DOHH2 (cell line): ENCODE data around the gene KCNK1.

Experiments used
- H3F3A ChIP-seq: fragments of 200-600 bp; sonication (generic), shearing (Covaris generic); 2 replicates; pipeline ENCODE4 v1.6.0; 2016; ENCODE audit warnings: antibody characterized with exemption, mild to moderate bottlenecking; ENCODE audit not compliant: control insufficient read depth, insufficient read depth
- H3K27ac ChIP-seq: fragments of 200-600 bp; sonication (generic); 2 replicates; pipeline ENCODE4 v1.5.1; 2014; ENCODE audit warnings: low read depth, mild to moderate bottlenecking, low read length, moderate library complexity
- H3K27me3 ChIP-seq: fragments of 200-600 bp; sonication (generic); 2 replicates; pipeline ENCODE4 v1.6.1; 2014; ENCODE audit warnings: mild to moderate bottlenecking, low read length, mixed read lengths; ENCODE audit not compliant: control insufficient read depth
- H3K36me3 ChIP-seq: fragments of 200-600 bp; sonication (generic); 2 replicates; pipeline ENCODE4 v1.6.1; 2014; ENCODE audit warnings: mild to moderate bottlenecking, low read length, moderate library complexity, mixed read lengths; ENCODE audit not compliant: control insufficient read depth
- H3K4me1 ChIP-seq: fragments of 200-600 bp; sonication (generic); 2 replicates; pipeline ENCODE4 v1.6.1; 2014; ENCODE audit warnings: mild to moderate bottlenecking, low read length, mixed read lengths; ENCODE audit not compliant: control insufficient read depth
- H3K4me2 ChIP-seq: fragments of 200-600 bp; sonication (generic); 2 replicates; pipeline ENCODE4 v1.6.0; 2014; ENCODE audit warnings: mild to moderate bottlenecking, low read length, moderate library complexity
- H3K4me3 ChIP-seq: fragments of 200-600 bp; sonication (generic); 2 replicates; pipeline ENCODE4 v1.5.1; 2014; ENCODE audit warnings: mild to moderate bottlenecking, low read length, mixed read lengths
- H3K79me2 ChIP-seq: fragments of 200-600 bp; sonication (generic); 2 replicates; pipeline ENCODE4 v1.6.1; 2014; ENCODE audit warnings: mild to moderate bottlenecking, low read length, mixed read lengths; ENCODE audit not compliant: control insufficient read depth
- H3K9me2 ChIP-seq: fragments of 200-600 bp; sonication (generic); replicated peaks from 2 replicates; pipeline ENCODE4 v1.6.1; 2014; ENCODE audit warnings: mild to moderate bottlenecking, low read length, mixed read lengths; ENCODE audit not compliant: control insufficient read depth
- H3K9me3 ChIP-seq: fragments of 200-600 bp; sonication (generic); 2 replicates; pipeline ENCODE4 v1.6.1; 2014; ENCODE audit warnings: antibody characterized with exemption, low read length, mixed read lengths; ENCODE audit not compliant: control insufficient read depth, insufficient read depth
- H4K20me1 ChIP-seq: fragments of 200-600 bp; sonication (generic); 2 replicates; pipeline ENCODE4 v1.6.0; 2014; ENCODE audit warnings: low read depth, mild to moderate bottlenecking, antibody characterized with exemption, low read length, moderate library complexity; ENCODE audit not compliant: control insufficient read depth, insufficient read depth
- EZH2phosphoT487 ChIP-seq: fragments of 200-600 bp; sonication (generic); IDR thresholded peaks from 2 replicates; pipeline ENCODE4 v1.6.1; 2017; ENCODE audit warnings: borderline replicate concordance, mild to moderate bottlenecking, antibody characterized with exemption, low read length, moderate library complexity, mixed read lengths
- TF ChIP-seq, protein P1 (sequence below): fragments of 200-600 bp; sonication (generic); IDR thresholded peaks from one replicate; pipeline ENCODE4 v1.5.1; 2014; ENCODE audit warnings: antibody characterized with exemption, mild to moderate bottlenecking, low read depth, low read length; ENCODE audit not compliant: poor library complexity, severe bottlenecking

KCNK1 gene

GRCh38 chr1:233569636-233570035, 44.3 kb upstream of the KCNK1 start:
- no peak overlapping the region for H3K4me2 ChIP-seq
- no peak for TF ChIP-seq EZH2phosphoT487
- TF ChIP-seq, protein P1, sequence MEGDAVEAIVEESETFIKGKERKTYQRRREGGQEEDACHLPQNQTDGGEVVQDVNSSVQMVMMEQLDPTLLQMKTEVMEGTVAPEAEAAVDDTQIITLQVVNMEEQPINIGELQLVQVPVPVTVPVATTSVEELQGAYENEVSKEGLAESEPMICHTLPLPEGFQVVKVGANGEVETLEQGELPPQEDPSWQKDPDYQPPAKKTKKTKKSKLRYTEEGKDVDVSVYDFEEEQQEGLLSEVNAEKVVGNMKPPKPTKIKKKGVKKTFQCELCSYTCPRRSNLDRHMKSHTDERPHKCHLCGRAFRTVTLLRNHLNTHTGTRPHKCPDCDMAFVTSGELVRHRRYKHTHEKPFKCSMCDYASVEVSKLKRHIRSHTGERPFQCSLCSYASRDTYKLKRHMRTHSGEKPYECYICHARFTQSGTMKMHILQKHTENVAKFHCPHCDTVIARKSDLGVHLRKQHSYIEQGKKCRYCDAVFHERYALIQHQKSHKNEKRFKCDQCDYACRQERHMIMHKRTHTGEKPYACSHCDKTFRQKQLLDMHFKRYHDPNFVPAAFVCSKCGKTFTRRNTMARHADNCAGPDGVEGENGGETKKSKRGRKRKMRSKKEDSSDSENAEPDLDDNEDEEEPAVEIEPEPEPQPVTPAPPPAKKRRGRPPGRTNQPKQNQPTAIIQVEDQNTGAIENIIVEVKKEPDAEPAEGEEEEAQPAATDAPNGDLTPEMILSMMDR = no peak
- H3K27ac ChIP-seq = no peak overlapping the region
- H3K4me3 ChIP-seq = no peak overlapping the region
- H3K27me3 ChIP-seq = no peaks in the 10 kb centered on the region
- no peaks in the 10 kb centered on the region for H3F3A ChIP-seq
- H4K20me1 ChIP-seq = no peaks in the 10 kb centered on the region
- H3K36me3 ChIP-seq = no peaks in the 10 kb centered on the region
- no peaks in the 10 kb centered on the region for H3K9me3 ChIP-seq
- H3K79me2 ChIP-seq = no peaks in the 10 kb centered on the region
- H3K9me2 ChIP-seq = no peaks in the 10 kb centered on the region
- H3K4me1 ChIP-seq = no peaks in the 10 kb centered on the region

DNA sequence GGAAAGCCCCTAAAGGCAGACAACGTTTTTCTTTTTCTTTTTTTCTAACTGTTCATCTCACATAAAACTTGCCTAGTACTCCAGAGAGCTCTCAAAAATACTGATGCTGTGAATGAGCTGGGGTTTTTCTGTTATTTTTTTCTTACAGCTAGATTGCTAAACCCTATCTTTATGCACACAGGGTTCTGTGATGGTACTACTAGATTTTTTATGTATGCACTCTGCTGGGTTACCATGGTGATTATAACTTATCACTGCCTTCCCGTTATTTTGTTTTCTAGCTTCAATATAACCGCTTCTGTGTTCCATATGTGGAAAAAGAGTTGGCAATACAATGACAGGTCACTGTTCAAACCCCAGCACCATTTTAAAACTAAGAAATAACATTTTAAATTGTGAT, 43.7 kb upstream of the KCNK1 start:
- H3K79me2 ChIP-seq = no peaks in the 10 kb centered on the region
- no peaks in the 10 kb centered on the region for H3K36me3 ChIP-seq

DNA sequence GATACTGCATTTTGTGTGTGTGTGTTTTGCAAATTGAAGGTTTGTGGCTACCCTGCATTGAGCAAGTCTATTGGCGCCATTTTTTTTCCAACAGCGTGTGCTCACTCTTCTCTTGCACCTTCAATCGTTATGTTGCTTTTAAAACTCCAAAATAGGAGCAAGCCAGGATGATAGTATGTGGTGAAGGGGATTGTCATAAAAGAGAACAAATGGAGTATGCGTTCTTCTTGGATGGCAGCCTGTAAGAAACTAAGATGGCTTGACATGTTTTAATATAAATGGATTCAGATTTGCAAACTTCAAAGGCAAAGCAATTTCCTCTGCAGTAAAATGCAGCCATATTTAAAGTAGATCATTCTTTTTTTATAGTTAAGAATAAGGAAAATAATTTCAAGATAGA, 43.2 kb upstream of the KCNK1 start:
- H3K27me3 ChIP-seq = no peaks in the 10 kb centered on the region
- no peaks in the 10 kb centered on the region for H3F3A ChIP-seq
- no peaks in the 10 kb centered on the region for H3K9me2 ChIP-seq
- no peaks in the 10 kb centered on the region for H3K79me2 ChIP-seq
- H4K20me1 ChIP-seq = no peaks in the 10 kb centered on the region
- H3K9me3 ChIP-seq = no peaks in the 10 kb centered on the region
- H3K4me1 ChIP-seq = no peaks in the 10 kb centered on the region
- H3K4me2 ChIP-seq = no peak overlapping the region
- TF ChIP-seq, protein P1 = no peak
- TF ChIP-seq EZH2phosphoT487 = no peak
- no peak overlapping the region for H3K4me3 ChIP-seq
- H3K36me3 ChIP-seq = no peaks in the 10 kb centered on the region
- H3K27ac ChIP-seq = no peak overlapping the region

More for the DNA sequence above, 43.7 kb upstream of the KCNK1 start:
- H3K27ac ChIP-seq = no peak overlapping the region
- H4K20me1 ChIP-seq = no peaks in the 10 kb centered on the region
- no peaks in the 10 kb centered on the region for H3K9me2 ChIP-seq
- TF ChIP-seq, protein P1 = no peak
- TF ChIP-seq EZH2phosphoT487 = no peak
- H3F3A ChIP-seq = no peaks in the 10 kb centered on the region
- H3K27me3 ChIP-seq = no peaks in the 10 kb centered on the region
- H3K9me3 ChIP-seq = no peaks in the 10 kb centered on the region
- no peak overlapping the region for H3K4me2 ChIP-seq
- H3K4me1 ChIP-seq = no peaks in the 10 kb centered on the region
- H3K4me3 ChIP-seq = no peak overlapping the region

- Histone ChIP-seq H3K79me2 (no peaks in the 10 kb centered on the region), H3K4me1 (no peaks in the 10 kb centered on the region), H3K36me3 (no peaks in the 10 kb centered on the region)
These were observed 41.0 kb upstream of the KCNK1 start for GRCh38 chr1:233572896-233573295.

More at GRCh38 chr1:233572896-233573295, 41.0 kb upstream of the KCNK1 start:
- Histone ChIP-seq H3K27me3 (no peaks in the 10 kb centered on the region), H3K27ac (no peak overlapping the region), H3K9me3 (no peaks in the 10 kb centered on the region), H3K4me3 (no peak overlapping the region), H3K9me2 (no peaks in the 10 kb centered on the region), H3F3A (no peaks in the 10 kb centered on the region), H4K20me1 (no peaks in the 10 kb centered on the region), H3K4me2 (no peak overlapping the region)
- TF ChIP-seq, protein P1 = no peak
- no peak for TF ChIP-seq EZH2phosphoT487
